Mesenchymal stem cell (in vitro differentiated cells and primary cell): ENCODE measurements around the gene GTSF1L.
A peak's percentile ranks its signal among the peaks of the same experiment; 100 is the strongest.

Source experiments
- DNase-seq: peaks from one replicate; pipeline ENCODE4 v3.0.0-alpha.2; 2013
- H2AFZ ChIP-seq: one replicate; pipeline ENCODE4 v1.6.1; 2013; ENCODE audit warnings: low read depth, mild to moderate bottlenecking, control low read depth, inconsistent platforms, low read length, moderate library complexity
- H2AK5ac ChIP-seq: 2 replicates; pipeline ENCODE4 v1.6.1; 2013; ENCODE audit warnings: low read length, moderate library complexity, mild to moderate bottlenecking, inconsistent platforms; ENCODE audit not compliant: severe bottlenecking
- H2BK120ac ChIP-seq: one replicate; pipeline ENCODE4 v1.6.1; 2013; ENCODE audit warnings: low read depth, mild to moderate bottlenecking, inconsistent platforms, low read length, moderate library complexity
- H2BK12ac ChIP-seq, 2 experiments: one replicate each; pipeline ENCODE4 v1.6.1; 2013; ENCODE audit warnings: inconsistent platforms in 2 of 2, low read length in 2 of 2, mild to moderate bottlenecking in 2 of 2, moderate library complexity in 2 of 2, control low read depth in 1 of 2
- H2BK15ac ChIP-seq: one replicate; pipeline ENCODE4 v1.6.1; 2013; ENCODE audit warnings: mild to moderate bottlenecking, low read depth, inconsistent platforms; ENCODE audit not compliant: poor library complexity, severe bottlenecking
- H2BK5ac ChIP-seq: 2 replicates; pipeline ENCODE4 v1.6.1; 2013; ENCODE audit warnings: low read depth, mild to moderate bottlenecking, low read length, control low read depth, inconsistent platforms; ENCODE audit not compliant: poor library complexity, severe bottlenecking
- H3K14ac ChIP-seq, 2 experiments: one replicate each; pipeline ENCODE4 v1.6.1; 2013; ENCODE audit warnings: inconsistent platforms in 2 of 2, low read length in 2 of 2, control low read depth in 1 of 2, mild to moderate bottlenecking in 1 of 2, moderate library complexity in 1 of 2
- H3K18ac ChIP-seq, 2 experiments: one replicate each; pipeline ENCODE4 v1.6.1; 2013; ENCODE audit warnings: inconsistent platforms in 2 of 2, low read length in 2 of 2, control low read depth in 1 of 2, low read depth in 1 of 2, mild to moderate bottlenecking in 1 of 2
- H3K23ac ChIP-seq, 2 experiments: one replicate each; pipeline ENCODE4 v1.6.1; 2013; ENCODE audit warnings: inconsistent platforms in 2 of 2, low read length in 2 of 2, mild to moderate bottlenecking in 2 of 2, moderate library complexity in 2 of 2, control low read depth in 1 of 2
- H3K27ac ChIP-seq: 2 replicates; pipeline ENCODE4 v1.5.1; 2013; ENCODE audit warnings: mild to moderate bottlenecking, moderate library complexity, low read length, control low read depth, inconsistent platforms; ENCODE audit not compliant: poor library complexity, severe bottlenecking
- H3K27me3 ChIP-seq, 2 experiments: 2 replicates each; pipeline versions ENCODE4 v1.6.1 to v1.7.0; 2013; ENCODE audit warnings: low read length in 2 of 2, mild to moderate bottlenecking in 2 of 2, moderate library complexity in 2 of 2, control low read depth in 1 of 2, inconsistent platforms in 1 of 2; ENCODE audit not compliant: control insufficient read depth in 1 of 2, insufficient read depth in 1 of 2
- H3K36me3 ChIP-seq, 2 experiments: 2 replicates each; pipeline versions ENCODE4 v1.6.1 to v1.7.0; 2013; ENCODE audit warnings: low read length in 2 of 2, control low read depth in 1 of 2, inconsistent platforms in 1 of 2, low read depth in 1 of 2, mild to moderate bottlenecking in 1 of 2; ENCODE audit not compliant: insufficient read depth in 2 of 2, control insufficient read depth in 1 of 2
- H3K4ac ChIP-seq, 2 experiments: one replicate each; pipeline ENCODE4 v1.6.1; 2013; ENCODE audit warnings: inconsistent platforms in 2 of 2, low read length in 2 of 2, mild to moderate bottlenecking in 2 of 2, moderate library complexity in 2 of 2, control low read depth in 1 of 2, low read depth in 1 of 2
- H3K4me1 ChIP-seq: 2 replicates; pipeline ENCODE4 v1.6.1; 2013; ENCODE audit warnings: low read depth, low read length, control low read depth; ENCODE audit not compliant: control insufficient read depth, insufficient read depth
- H3K4me2 ChIP-seq: 2 replicates; pipeline ENCODE4 v1.6.1; 2013; ENCODE audit warnings: low read length, mild to moderate bottlenecking, inconsistent platforms; ENCODE audit not compliant: poor library complexity, severe bottlenecking
- H3K4me3 ChIP-seq, 2 experiments: 2 replicates each; pipeline versions ENCODE4 v1.5.1 to v1.7.0; 2013; ENCODE audit warnings: low read length in 2 of 2, mild to moderate bottlenecking in 2 of 2, control low read depth in 1 of 2, low read depth in 1 of 2; ENCODE audit not compliant: insufficient read depth in 1 of 2
- H3K79me1 ChIP-seq: replicated peaks from 2 replicates; pipeline ENCODE4 v1.6.1; 2013; ENCODE audit warnings: mild to moderate bottlenecking, control low read depth, low read length, inconsistent platforms; ENCODE audit not compliant: poor library complexity, severe bottlenecking
- H3K9ac ChIP-seq: 2 replicates; pipeline ENCODE4 v1.7.0; 2013; ENCODE audit warnings: mild to moderate bottlenecking, low read length, moderate library complexity
- H3K9me3 ChIP-seq: 2 replicates; pipeline ENCODE4 v1.7.0; 2013; ENCODE audit warnings: mild to moderate bottlenecking, low read length; ENCODE audit not compliant: control insufficient read depth
- H4K8ac ChIP-seq: one replicate; pipeline ENCODE4 v1.6.1; 2013; ENCODE audit warnings: inconsistent platforms, mild to moderate bottlenecking, low read length, moderate library complexity
- H4K91ac ChIP-seq: one replicate; pipeline ENCODE4 v1.6.1; 2013; ENCODE audit warnings: mild to moderate bottlenecking, low read length, inconsistent platforms
- whole genome bisulfite sequencing: methylation state at CpG from one replicate; pipeline ENCODE4 v1.1.7; 2013; ENCODE audit warnings: mixed read lengths; 5-methylcytosine and 5-hydroxymethylcytosine counted together

GTSF1L gene

GRCh38 chr20:43755390-43755789 lies 28.6 kb upstream of the GTSF1L start:
- Histone ChIP-seq H3K4me3 (no peak overlapping the region), H2AFZ (no peak overlapping the region), H4K91ac (no peak overlapping the region), H3K9ac (no peak overlapping the region), H3K4me2 (no peak overlapping the region), H3K79me1 (no peaks in the 10 kb centered on the region), H3K36me3 (no peaks in the 10 kb centered on the region), H3K27me3 (no peaks in the 10 kb centered on the region), H3K9me3 (no peaks in the 10 kb centered on the region), H4K8ac (no peak overlapping the region), H3K23ac (no peak overlapping the region), H3K4ac (peak overlapping the region in 1 of 2 experiments; percentile 26), H3K4me1 (peaks cover 16% of the 10 kb centered on the region), H3K27ac (no peak overlapping the region), H2BK15ac (peak overlapping the region; percentile 30), H2BK12ac (no peak overlapping the region), H2BK5ac (no peak overlapping the region), H3K14ac (no peak overlapping the region), H2BK120ac (no peak overlapping the region), H2AK5ac (no peak overlapping the region), H3K18ac (no peak overlapping the region)
- 85% methylated on average over 7 of the region's 7 CpGs for WGBS
- DNase-seq = peak; percentile 75

- Histone ChIP-seq H4K8ac (peak overlapping the region; percentile 91), H3K4me2 (no peak overlapping the region), H3K27me3 (no peaks in the 10 kb centered on the region), H2BK5ac (no peak overlapping the region), H3K36me3 (no peaks in the 10 kb centered on the region), H3K4ac (peak overlapping the region; percentile 35 to 88), H2BK12ac (peak overlapping the region; percentile 79 to 84), H2BK15ac (peak overlapping the region; percentile 2), H3K9me3 (no peaks in the 10 kb centered on the region), H3K9ac (no peak overlapping the region), H3K79me1 (no peaks in the 10 kb centered on the region), H3K14ac (no peak overlapping the region), H3K27ac (no peak overlapping the region), H2AFZ (no peak overlapping the region), H2BK120ac (peak overlapping the region; percentile 98), H3K4me3 (no peak overlapping the region), H3K4me1 (peaks cover 16% of the 10 kb centered on the region), H4K91ac (peak overlapping the region; percentile 69), H2AK5ac (no peak overlapping the region), H3K23ac (no peak overlapping the region), H3K18ac (peak overlapping the region; percentile 89)
- WGBS = 66% methylated on average over 12 of the region's 13 CpGs
- DNase-seq = peak; percentile 94
Observed at GRCh38 chr20:43752561-43753301, 25.9 kb upstream of the GTSF1L start.

GRCh38 chr20:43752051-43752360 lies 25.2 kb upstream of the GTSF1L start:
- DNase-seq = no peak
- H2AFZ ChIP-seq = no peak overlapping the region
- H2BK12ac ChIP-seq = peak overlapping the region; percentile 51 to 87
- H3K9me3 ChIP-seq = no peaks in the 10 kb centered on the region
- peak overlapping the region; percentile 87 for H4K91ac ChIP-seq
- H3K14ac ChIP-seq = peak overlapping the region in 1 of 2 experiments; percentile 38
- no peak overlapping the region for H2BK15ac ChIP-seq
- WGBS = 93% methylated on average over 4 of the region's 4 CpGs
- no peaks in the 10 kb centered on the region for H3K36me3 ChIP-seq
- H2BK5ac ChIP-seq = no peak overlapping the region
- peak overlapping the region; percentile 89 for H2AK5ac ChIP-seq
- peaks cover 16% of the 10 kb centered on the region for H3K4me1 ChIP-seq
- H3K4me2 ChIP-seq = no peak overlapping the region
- no peak overlapping the region for H3K23ac ChIP-seq
- no peaks in the 10 kb centered on the region for H3K79me1 ChIP-seq
- peak overlapping the region; percentile 87 for H4K8ac ChIP-seq
- H3K4ac ChIP-seq = peak overlapping the region; percentile 73 to 74
- peak overlapping the region; percentile 31 to 89 for H3K18ac ChIP-seq
- H3K4me3 ChIP-seq = no peak overlapping the region
- peak overlapping the region; percentile 98 for H2BK120ac ChIP-seq
- peaks cover 0 to 2% of the 10 kb centered on the region in 2 experiments for H3K27me3 ChIP-seq
- no peak overlapping the region for H3K27ac ChIP-seq
- no peak overlapping the region for H3K9ac ChIP-seq

- no peak overlapping the region for H3K9ac ChIP-seq
- peak overlapping the region; percentile 20 for H2AK5ac ChIP-seq
- H2BK12ac ChIP-seq = peak overlapping the region; percentile 87 to 91
- H4K8ac ChIP-seq = peak overlapping the region; percentile 87
- H3K27ac ChIP-seq = no peak overlapping the region
- H3K14ac ChIP-seq = no peak overlapping the region
- H3K4me1 ChIP-seq = peaks cover 16% of the 10 kb centered on the region
- no peaks in the 10 kb centered on the region for H3K36me3 ChIP-seq
- peak overlapping the region; percentile 76 for H4K91ac ChIP-seq
- no peak overlapping the region for H2BK5ac ChIP-seq
- no peak overlapping the region for H3K4me3 ChIP-seq
- H2BK15ac ChIP-seq = no peak overlapping the region
- H2AFZ ChIP-seq = peak overlapping the region; percentile 29
- H2BK120ac ChIP-seq = peak overlapping the region; percentile 98
- no peak overlapping the region for H3K23ac ChIP-seq
- H3K4me2 ChIP-seq = no peak overlapping the region
- peak overlapping the region; percentile 7 to 74 for H3K4ac ChIP-seq
- no peaks in the 10 kb centered on the region for H3K79me1 ChIP-seq
- WGBS = 87% methylated on average over 11 of the region's 11 CpGs
- H3K27me3 ChIP-seq = peaks cover 0 to 3% of the 10 kb centered on the region in 2 experiments
- H3K9me3 ChIP-seq = no peaks in the 10 kb centered on the region
- DNase-seq = peak; percentile 64
- peak overlapping the region; percentile 31 to 89 for H3K18ac ChIP-seq
Observed at GRCh38 chr20:43751167-43752050, 24.6 kb upstream of the GTSF1L start.
